HG03097 (cell line): Measurements from ENCODE around the gene HSPA4L.

Source experiments
- ATAC-seq: cut with Tn5 transposase; IDR thresholded peaks from one replicate; pipeline ENCODE4 v1.9.1; 2021; ENCODE audit not compliant: unreplicated experiment, low FRiP score

Gene HSPA4L

DNA sequence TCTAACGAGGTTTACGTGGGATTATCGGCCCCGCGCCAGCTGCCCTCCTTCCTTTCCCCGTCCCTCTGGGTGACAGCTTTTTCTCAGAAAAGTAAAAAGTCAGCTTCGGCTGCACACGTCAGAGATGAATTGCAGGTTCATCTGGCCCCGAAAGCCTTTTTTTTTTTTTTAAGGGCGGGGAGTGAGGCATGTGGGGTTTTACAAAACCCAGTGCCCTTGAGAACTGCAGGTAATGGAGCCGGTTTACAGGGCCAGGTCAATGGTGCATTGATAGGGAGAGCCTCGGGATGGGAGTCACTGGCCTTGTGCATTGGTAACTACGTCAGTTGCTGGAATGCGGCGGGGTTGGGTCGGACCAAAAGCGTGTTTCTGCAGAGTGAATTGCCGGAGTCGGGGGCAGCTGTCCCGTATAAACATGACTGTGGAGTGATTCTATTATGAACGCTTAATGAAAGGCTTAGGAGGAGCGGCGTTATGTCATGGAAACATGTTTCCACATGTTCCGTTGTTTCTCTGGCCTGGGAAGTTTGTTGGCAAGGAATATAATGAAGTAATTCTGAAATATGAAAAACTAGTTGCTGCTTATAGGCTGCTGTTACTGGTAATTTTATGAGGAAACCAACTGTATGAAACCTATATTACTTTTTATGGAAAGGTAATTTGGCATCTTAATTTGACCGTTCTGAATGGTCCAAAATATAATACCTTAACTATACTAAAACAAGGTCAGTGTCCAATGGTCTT, 1.1 kb downstream of the HSPA4L start:
- ATAC-seq = no peak

GRCh38 chr4:127783955-127784770, 2.0 kb downstream of the HSPA4L start:
- no peak for ATAC-seq

GRCh38 chr4:127788517-127788916, 6.4 kb downstream of the HSPA4L start:
- ATAC-seq = peak; percentile 47

DNA sequence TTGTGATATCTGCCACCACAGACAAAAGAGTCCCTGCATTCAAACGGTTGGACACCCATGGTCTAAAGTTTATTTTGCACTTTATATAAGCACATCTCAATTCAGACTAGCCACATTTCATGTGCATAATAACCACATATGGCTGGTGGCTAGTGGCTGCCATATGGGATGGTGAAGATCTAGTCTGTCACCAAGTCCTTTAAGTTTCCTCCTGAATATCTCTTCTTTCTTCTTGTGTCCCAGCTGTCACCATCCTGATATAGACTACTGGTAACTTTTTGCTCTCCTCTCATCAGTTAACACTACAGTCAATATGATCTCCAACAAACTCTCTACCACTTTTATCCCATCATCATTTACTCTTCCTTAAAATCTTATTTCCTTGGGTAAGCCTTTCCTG, 9.3 kb downstream of the HSPA4L start:
- no peak for ATAC-seq

- ATAC-seq = no peak
These were observed 11.4 kb downstream of the HSPA4L start for GRCh38 chr4:127793528-127793927.

- ATAC-seq = no peak
These were observed 17.6 kb downstream of the HSPA4L start for GRCh38 chr4:127799711-127800110.

DNA sequence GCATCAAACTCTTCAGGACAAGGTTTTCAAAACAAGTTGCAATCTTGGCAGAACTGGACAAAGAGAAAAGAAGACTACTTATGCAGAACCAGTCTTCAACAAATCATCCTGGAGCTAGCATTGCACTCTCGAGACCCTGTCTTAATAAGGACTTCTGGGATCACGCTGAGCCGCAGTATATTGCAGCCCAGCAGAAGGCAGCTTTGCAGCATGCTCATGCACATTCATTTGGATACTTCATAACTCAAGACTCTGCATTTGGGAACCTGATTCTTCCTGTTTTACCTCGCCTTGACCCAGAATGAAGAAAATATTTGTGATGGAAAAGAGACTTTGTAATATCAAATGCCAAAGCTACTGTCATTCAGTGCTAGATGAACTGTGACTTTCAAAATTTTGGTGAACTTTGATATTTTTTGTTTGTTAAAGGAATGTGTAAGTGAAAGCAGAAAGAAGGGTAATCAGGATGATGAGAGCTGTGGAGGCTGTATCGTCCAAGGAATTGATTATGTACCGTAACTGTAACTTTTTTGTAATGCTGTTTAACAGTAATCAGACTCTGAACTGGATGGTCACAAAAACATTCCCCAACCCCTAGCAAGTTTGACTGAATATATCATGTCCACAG, 27.2 kb downstream of the HSPA4L start:
- ATAC-seq = no peak

DNA sequence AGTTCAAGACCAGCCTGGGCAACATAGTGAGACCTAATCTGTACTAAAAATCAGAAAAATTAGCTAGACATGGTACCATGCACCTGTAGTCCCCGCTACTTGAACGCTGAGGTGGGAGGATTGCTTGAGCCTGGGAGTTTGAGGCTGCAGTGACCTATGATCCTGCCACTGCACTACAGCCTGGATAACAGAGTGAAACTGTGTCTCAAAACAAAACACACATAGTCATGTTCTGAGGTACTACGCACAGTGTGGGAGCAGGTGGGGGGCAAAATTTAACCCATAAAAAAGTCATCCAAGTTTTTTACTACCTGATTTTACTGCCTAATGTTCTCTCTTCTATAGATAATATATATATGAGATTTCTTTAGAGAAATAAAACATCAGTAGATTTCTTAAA, 28.4 kb downstream of the HSPA4L start:
- ATAC-seq = no peak

- no peak for ATAC-seq
These were observed 40.3 kb downstream of the HSPA4L start for GRCh38 chr4:127822430-127822829.

- no peak for ATAC-seq
These were observed 46.0 kb downstream of the HSPA4L start for GRCh38 chr4:127828121-127828520.

DNA sequence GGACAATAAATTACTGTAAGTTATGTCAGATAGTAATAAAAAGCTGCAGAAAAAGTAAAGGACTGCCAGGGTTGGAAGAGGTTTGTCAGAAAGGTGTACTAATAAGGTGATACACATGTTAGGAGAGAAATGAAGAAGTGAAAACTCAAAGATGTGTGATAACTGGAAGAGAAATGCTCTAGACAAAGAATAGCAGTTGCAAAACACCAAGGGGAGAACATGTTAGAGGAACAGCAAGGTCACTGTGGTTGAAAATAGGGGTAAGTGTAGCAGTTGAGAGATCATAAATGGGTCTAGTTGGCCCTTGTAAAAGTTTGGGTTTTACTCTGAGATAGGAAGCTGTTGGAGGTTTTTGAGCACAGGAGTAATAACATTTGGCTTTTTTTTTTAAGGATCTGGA, 46.9 kb downstream of the HSPA4L start:
- ATAC-seq = peak; percentile 59

DNA sequence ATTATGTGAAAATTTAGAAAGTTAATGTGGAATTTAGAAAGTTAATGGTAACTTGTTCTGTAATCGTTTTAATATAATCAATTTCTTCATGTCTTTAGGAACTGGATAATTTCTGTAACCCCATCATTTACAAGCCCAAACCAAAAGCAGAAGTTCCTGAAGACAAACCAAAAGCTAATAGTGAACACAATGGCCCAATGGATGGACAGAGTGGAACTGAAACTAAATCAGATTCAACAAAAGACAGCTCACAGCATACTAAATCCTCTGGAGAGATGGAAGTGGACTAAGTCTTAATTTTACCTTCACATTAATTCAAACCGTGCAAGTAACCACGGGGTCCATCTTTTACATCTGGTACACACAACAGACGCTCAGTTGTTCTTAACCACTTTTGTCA, 50.5 kb downstream of the HSPA4L start:
- ATAC-seq = peak; percentile 49

GRCh38 chr4:127843704-127844600, 61.8 kb downstream of the HSPA4L start:
- ATAC-seq = no peak

GRCh38 chr4:127844601-127845116, 62.5 kb downstream of the HSPA4L start:
- no peak for ATAC-seq

DNA sequence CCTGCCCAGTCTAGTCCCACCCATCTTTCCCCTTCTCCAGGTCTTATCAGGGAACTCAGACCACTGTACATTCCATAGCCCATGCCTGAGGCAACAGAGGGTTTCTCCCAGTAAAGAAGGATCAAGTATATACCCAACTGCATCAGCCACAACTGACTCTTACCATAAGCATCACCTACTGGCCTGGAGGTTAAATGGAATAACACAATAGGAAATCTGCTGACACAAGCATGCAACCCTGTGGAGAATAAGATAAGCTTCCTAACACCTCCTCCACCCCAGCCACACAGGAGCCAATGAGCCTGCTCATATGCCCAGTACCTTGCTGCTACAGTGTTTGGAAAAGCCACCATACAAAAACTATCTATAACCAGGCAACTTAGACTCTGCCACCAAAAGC, 63.9 kb downstream of the HSPA4L start:
- ATAC-seq = no peak

- no peak for ATAC-seq
These were observed 64.6 kb downstream of the HSPA4L start for GRCh38 chr4:127846765-127847164.

DNA sequence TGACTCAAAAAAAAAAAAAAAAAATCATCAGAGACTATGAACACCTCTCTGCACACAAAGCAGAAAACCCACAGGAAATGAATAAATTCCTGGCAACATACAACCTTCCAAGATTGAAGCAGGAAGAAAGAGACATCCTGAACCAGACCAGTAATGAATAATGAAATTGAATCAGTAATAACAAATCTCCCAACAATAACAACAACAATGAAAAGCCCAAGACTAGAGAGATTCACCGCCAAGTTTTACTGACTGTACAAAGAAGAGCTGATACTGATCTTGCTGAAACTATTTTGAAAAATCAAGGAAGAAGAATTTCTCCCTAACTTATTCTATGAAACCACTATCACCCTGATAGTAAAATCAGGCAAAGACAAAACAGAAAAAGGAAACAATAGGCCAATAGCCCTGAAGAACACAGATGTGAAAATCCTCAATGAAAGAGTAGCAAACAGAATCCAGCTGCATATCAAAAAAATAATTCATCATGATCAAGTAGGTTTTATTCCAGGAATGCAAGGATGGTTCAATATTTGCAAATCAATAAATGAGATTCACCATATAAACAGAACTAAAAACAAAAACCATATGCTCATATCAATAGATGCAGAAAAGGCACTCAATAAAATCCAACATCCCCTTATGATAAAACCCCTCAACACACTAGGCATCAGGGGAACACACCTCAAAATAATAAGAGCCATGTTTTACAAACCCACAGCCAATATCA, 67.5 kb downstream of the HSPA4L start:
- ATAC-seq = no peak

DNA sequence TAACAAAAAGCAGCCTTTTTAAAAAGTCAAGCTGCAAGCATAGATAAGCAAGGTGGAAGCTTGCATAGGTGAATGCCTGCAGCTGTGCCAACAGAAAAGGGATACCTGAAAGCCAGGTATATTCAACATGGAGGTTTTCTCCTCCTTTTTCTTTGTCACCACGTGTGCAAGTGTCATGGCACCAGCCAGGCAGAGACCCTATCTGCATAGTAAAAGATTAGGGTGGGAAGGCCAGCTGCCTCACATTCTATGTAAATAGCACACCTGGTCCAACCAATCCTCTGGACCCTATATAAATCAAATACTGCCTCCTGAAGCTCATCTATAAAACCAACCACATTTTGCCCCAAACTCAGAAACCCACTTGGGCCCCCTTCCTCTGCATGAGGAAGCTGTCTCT, 70.5 kb downstream of the HSPA4L start:
- no peak for ATAC-seq

DNA sequence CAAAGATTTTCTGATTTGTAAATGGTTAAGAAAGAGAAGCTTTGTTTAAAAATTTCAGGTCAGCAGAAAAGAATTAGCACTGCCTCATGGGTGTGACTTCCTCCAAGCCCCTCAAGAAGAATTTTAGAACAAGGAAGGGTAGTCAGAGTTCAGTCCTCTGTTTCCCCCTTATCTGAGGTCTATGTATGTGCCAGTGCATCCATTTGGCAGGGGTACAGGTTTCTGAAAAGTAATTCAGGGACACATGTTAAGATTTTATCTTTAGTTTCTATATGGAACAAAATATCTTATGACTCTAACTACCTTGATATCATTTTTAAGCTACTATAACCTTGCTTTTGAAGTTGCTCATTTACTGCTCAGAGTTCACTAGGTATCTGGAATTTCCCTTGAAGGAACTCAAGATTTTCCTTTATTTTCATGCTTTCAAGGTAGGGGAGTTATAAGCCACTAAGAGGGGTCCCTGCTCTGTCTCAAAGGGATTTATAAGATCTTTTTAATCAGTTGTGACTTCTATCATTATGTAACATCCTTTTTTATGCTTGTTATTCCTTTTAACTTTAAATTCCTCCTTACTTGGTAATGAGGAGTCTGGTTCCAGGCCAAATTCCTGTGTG, 74.2 kb downstream of the HSPA4L start:
- ATAC-seq = no peak
